ENCODE measurements around the gene NUTM1.

DNA sequence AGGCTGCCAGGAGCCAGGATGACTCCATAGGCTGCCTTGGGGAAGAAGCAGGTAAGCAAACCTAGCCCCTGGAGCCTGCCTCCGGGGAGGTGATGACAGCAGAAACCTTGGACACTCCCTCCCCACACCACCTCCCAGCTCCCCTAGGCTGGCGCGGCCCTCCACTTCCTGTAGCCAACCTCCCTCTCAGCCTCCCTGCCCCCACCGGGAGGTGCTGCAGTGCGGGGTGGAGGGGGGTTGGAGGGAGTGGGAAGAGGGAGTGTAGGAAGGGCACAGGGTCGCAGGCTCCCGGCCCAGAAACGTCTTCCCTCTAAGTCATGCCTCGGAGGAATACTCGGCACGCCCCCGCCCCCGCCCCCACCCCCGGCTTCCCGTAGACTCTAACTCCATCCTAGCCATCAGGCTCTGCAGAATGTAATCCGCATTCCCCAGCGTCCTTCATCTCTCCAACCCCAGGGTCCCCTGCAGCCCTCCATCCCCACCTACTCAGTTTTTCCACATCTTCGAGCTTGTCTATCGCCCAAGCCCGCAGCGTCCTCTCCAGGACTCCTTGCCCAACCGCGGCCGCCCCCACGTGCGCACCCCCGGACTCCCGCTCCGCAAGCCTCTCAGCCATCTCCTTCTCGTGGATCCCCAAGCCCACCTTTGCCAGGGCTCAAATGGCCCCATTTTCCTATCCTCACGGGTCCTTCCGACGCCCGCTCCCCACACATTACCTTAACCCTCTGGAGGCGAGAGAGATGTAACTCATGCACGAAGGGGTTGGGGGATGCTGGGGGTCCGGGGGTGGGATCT is 23.4 kb downstream of the NUTM1 start:
- TF ChIP-seq POLR2AphosphoS5 (IDR thresholded peaks at IDR 0.05): no peak
- TF ChIP-seq, protein P1, sequence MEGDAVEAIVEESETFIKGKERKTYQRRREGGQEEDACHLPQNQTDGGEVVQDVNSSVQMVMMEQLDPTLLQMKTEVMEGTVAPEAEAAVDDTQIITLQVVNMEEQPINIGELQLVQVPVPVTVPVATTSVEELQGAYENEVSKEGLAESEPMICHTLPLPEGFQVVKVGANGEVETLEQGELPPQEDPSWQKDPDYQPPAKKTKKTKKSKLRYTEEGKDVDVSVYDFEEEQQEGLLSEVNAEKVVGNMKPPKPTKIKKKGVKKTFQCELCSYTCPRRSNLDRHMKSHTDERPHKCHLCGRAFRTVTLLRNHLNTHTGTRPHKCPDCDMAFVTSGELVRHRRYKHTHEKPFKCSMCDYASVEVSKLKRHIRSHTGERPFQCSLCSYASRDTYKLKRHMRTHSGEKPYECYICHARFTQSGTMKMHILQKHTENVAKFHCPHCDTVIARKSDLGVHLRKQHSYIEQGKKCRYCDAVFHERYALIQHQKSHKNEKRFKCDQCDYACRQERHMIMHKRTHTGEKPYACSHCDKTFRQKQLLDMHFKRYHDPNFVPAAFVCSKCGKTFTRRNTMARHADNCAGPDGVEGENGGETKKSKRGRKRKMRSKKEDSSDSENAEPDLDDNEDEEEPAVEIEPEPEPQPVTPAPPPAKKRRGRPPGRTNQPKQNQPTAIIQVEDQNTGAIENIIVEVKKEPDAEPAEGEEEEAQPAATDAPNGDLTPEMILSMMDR (IDR thresholded peaks at IDR 0.05): no peak
